ENCODE measurements around the gene DBT.
"Not testable (repeated sequence)": the region's sequence is repeated elsewhere in the genome, so short reads cannot be mapped to it uniquely, and the experiment has no call there.

DBT gene

DNA sequence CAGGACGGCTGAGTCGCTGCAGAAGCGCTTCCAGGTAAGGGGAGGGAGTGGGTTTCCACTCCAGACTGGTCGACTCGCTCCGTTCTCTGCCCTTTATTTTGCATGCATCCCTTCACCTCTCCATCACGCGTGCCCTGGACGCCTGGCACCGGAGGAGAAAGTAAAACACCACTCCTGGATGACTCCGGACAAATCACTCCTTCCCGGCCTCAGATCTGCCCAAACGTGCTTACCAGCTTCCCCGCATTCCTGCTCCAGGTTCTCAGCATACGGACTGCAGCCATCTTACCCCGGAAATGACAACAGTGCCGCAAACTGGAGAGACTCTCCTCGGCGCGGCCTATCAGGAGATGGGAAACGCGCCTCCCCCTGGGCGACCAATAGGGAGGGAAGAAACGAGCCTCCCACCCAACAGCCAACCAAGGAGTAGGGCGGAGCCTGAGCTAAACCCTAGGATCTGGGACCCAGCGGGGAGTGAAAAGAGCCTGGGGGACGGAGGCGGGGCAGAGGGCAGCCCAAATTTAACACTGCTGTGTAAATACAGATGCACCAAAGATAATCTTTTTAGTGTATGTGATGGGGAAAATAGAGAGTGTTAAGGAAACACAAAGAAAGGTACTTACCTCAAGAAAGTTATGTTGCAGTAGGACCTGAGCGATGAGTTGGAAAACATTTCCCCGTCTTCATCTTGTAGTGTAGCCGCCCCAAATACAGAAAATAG is at the start of gene DBT:
Gene DBT, minus strand, starts transcription at position 298 of the 721 bp plus-strand sequence. Its CDS starts 14 bp downstream, at position 284.
- DNase-seq = peak; percentile 87

DNA sequence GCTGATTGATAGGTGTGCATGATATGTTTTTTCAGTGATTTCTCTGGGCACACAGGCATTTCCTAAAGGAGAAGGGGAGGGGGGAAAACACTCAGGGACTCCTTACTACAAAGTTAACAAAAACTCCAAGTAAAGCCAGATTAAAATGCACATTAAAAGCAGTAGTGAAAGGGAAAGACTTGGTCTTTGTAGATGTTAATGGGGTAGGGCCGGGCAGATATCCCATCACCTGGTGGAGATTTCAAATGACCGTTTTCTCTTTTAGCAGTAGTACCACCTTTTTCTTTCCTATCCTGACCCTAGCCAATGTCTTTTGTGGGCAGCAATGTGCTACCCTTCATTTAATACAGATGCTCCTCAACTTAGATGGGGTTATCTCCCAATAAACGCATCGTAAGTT is 48.9 kb upstream of the DBT start:
- no peak for DNase-seq

DNA sequence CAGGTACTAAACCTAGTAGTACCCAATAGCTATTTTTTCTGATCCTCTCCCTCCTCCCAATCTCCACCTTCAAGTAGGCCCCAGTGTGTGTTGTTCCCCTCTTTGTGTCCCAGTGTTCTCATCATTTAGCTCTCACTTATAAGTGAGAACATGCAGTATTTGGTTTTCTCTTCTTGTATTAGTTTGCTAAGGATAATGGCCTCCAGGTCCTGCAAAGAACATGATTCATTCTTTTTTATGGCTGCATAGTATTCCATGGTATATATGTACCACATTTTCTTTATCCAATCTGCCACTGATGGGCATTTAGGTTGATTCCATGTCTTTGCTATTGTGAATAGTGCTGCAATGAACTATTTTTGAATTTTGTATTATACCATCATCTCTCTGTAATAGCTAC is 47.4 kb upstream of the DBT start:
- DNase-seq = not testable (repeated sequence)

DNA sequence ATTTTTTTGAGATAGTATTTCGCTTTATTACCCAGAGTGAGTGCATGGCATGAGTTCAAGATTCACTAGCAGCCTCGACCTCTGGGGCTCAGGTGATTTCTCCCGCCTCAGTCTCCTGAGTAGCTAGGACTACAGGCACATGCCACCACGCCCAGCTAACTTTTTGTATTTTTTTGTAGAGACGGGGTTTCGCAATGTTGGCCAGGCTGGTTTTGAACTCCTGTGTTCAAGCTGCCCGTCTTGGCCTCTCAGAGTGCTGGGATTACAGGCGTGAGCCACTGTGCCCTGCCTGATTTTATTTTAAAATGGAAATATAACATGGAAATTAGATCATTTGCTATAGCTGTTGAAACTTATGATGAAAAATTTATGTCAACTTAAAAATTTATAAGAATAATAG is 46.5 kb upstream of the DBT start:
- no peak for DNase-seq

DNA sequence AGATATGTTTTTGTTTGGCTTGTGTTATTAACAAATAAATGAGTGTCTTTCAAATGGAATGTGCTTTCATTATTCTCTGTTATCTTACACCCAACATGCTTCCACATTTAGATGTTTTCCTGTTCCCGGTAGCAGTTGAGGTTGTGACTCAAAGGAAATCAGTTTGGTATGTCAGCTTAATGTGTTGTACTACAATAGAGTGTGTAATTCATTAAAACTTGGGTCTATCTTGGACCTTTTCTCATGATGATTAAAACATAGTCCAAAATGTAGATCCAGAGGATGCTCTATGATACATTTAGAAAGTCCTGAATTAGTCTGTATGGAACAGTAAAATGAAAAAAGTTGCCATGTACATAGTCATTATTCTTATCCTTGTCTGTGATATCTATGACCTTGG is 43.1 kb upstream of the DBT start:
- no peak for DNase-seq

DNA sequence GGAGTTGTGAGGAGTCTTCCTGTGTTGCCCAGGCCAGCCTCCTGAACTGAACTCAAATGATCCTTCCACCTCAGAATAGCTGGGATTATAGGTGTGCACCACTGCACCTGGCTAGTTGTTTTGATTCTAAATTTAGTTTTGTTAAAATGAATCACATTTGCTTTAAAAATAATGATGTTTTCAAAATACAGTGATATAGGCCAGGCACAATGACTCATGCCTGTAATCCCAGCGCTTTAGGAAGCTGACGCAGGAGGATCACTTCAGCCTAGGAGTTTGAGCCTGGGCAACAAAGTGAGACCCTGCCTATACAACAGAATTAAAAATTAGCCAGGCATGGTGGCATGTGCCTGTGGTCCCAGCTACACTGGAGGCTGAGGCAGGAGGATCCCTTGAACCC is 40.7 kb upstream of the DBT start:
- no peak for DNase-seq

DNA sequence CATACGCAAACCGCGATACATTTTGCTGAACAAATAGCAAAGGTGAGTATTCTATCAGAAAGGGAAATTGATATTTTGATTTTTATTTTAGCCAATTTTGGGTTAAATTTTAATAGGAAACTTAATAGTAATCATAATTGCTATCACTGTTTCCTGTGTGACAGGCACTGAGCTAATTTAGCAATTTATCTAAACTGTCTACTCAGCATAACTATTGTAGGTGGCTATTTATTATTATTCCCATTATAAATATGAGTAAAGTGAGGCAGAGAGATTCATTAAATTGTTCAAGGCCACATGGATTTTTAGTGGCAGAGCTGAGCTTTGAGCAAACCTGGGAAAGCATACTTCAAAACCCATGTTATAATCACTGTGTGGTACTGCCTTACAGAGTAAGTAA is 37.5 kb upstream of the DBT start:
- no peak for DNase-seq

DNA sequence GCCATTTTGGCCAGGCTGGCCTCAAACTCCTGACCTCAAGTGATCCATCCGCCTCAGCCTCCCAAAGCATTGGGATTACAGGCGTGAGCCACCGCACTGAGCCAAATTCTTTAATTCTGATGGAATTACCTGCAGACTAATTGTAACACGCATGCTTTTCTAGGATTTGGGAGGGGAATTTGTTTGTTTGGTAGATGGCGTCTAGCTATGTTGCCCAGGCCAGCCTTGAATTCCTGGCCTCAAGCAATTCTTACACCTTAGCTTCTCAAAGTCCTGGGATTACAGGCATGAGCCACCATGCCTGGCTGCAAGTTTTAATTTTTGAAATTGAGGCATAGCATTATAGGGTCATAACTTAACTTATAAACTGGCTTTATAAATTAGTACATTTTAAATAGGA is 35.0 kb upstream of the DBT start:
- no peak for DNase-seq

DNA sequence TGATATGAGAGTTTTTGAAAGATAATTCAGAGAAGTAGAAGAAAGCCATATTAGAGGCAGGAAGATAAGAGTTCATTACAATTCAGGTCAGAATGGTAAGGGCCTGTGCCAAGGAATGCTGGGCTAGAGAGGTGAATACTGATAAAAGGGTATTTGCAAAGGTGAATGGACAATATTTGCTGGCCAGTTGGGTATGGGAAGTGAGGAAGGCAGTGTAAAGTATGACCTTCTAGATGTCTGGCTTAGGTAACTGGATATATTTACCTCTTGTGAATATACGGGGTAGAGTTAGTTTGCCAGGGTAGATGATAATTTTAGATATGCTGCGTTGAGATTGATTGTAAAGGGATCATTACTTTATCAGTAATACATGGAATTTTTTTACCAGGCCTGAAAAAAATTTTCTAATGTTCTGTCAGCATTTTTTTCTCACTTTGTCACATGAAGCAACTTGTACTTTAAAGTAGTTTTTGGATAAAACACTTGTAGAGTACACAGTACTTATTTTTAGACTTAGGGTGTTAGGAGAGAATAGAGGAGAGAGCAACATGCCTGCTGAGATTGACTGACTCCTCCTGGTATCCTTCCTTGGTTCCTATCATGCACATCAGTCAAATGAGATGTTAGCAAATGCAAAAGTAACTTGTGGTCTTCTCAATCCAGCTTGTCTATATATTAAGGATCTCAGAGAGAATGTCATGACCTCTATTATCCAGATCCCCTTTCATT is 30.5 kb upstream of the DBT start:
- no peak for DNase-seq

DNA sequence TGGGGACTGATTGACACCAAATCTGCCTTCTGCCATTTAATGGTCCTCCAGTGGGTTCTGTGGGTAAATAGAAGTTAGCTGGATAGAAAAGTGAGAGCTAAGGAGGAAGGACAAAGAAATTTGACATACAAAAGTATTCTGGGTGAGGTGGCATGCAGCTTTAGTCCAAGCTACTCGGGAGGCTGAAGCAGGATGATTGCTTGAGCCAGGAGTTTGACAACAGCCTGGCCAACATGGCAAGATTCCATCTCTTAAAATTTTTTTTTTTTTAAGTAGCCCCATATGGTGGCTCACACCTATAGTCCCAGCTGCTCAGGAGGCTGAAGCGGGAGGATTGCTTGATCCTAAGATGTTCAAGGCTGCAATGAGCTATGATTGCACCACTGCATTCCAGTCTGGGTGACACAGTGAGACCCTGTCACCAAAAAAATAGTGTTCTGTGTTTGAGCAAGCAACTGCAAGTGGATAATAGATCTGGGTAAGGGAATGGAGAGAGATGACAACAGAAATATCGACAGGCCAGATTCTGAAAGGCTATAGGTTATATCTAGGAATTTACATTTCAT is 29.8 kb upstream of the DBT start:
- no peak for DNase-seq

DNA sequence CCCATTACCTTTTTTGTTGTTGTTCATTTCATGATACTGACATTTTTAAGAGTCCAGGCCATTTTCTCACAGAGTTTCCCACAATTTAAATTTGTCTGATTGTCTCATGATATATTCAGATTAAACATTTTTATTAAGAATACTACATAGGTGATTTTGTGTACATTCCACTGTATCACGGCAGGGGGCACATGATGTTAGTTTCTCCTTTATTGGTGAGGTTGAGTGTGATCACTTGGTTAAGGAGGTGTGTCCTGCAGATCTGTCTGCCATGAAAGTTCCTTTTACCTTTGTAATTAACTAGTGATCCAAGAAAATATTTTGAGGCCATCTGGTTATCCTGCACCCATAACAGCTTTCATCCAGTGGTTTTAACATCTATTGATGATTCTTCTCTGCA is 28.2 kb upstream of the DBT start:
- DNase-seq = no peak

DNA sequence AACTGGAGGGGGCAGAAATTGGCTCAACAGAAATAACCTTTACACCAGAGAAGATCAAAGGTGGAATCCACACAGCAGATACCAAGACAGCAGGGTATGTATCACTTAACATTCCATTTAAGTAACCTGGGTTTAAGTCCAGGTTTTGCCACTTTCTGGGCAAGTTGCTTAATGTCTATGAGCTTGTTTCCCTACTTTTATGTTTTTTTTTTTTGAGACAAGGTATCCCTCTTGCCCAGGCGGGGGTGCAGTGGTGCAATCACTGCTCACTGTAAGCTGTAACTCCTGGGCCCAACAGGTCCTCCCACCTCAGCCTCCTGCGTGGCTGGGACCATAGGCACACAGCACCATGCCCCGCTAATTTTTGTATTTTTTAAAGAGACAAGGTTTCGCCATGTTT is 18.6 kb upstream of the DBT start:
- no peak for DNase-seq

DNA sequence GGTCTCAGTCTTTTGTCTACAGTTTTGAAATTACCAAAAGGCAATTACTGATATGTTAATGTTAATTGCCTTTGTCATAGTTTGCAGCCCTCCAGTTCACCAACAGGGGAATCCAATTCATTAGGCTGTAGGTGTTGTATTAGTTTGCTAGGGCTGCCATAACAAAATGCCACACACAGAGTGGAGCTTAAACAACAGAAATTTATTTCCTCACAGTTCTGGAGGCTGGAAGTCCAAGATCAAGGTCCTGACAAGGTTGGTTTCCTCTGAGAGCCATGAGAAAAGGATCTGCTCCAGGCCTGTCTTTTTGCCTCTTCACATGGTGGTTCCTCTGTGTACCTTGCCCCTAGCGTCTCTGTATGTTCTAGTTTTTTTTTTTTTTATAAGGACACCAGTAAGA is 17.6 kb upstream of the DBT start:
- no peak for DNase-seq

DNA sequence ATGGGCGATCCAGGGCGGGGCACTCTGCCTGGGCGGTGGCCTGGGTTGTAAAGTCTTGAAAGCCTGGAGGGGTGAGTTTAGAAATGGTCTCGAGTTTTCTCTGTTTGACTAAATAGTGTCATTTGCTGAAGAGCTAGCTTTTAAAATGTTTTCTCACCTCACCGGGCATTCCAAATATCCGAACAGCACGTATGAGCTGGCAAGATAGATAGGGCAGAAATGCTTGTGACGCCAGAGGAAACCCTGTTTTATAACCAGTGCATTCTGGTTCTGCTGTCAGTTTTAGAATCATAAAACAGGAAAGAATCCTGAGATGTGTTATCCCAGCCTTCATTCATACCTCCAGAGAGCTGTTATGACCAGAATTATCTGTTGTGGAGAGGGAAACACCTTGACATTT is 17.1 kb upstream of the DBT start:
- DNase-seq = no peak

DNA sequence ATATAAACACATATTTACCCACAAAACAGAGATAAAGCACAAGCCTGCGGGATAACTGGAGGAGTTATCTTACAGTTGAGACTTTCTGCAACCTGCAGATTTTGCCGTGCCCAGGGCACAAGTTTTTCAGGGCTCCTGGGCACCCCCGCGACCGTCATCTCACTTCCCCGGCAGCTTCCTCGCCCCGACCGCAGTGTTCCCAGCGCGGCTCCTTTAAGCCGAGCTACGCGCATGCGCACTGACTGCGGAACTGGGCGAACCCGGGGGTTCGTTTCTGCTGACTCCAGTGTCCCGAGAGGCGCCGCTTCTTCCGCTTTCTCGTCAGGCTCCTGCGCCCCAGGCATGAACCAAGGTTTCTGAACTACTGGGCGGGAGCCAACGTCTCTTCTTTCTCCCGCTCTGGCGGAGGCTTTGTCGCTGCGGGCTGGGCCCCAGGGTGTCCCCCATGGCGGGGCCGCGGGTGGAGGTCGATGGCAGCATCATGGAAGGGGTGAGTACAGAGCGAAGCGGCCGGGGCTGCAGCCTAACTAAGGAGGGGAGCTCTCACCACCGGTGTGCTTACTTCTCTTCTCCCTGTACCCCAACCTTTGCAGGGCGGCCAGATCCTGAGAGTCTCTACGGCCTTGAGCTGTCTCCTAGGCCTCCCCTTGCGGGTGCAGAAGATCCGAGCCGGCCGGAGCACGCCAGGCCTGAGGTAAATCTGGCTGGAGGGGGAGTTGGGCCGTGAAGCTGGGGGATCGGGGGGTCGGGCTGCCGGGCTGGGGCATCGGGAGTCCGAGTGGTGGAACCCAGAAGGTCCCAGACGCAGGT is 16.5 kb upstream of the DBT start, which contains the start of gene RTCA:
Gene RTCA, plus strand, starts transcription at position 286 of the 810 bp plus-strand sequence. Its CDS starts 160 bp downstream, at position 446.
- peak; percentile 96 for DNase-seq

DNA sequence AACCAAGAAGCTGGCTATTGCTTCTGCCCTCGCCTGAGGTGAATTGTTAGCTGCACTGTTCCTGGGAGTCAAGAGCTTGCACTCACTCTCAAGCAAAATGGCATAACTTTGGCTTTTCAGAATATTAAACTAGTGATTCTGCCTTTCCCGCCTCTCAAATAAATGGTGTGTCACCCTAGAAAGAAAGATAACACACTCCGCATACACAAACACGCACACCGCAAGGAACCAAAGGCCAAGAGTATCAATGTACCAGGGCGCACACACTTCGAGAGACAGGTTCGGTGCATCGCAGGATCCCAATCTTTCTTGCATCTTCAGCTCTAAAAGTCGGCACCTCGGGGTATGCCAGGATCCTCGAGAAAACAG is 15.9 kb upstream of the DBT start:
- no peak for DNase-seq

DNA sequence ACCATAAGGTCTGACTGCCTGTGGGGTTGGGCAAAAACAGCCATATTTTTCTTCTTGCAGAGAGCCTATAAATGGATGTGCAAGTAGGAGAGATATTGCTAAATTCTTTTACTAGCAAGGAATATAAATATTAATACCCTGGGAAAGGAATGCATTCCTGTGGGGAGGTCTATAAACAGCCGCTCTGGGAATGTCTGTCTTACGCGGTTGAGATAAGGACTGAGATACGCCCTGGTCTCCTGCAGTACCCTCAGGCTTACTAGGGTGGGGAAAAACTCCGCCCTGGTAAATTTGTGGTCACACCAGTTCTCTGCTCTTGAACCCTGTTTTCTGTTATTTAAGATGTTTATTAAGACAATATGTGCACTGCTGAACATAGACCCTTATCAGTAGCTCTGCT is 14.4 kb upstream of the DBT start:
- not testable (repeated sequence) for DNase-seq

DNA sequence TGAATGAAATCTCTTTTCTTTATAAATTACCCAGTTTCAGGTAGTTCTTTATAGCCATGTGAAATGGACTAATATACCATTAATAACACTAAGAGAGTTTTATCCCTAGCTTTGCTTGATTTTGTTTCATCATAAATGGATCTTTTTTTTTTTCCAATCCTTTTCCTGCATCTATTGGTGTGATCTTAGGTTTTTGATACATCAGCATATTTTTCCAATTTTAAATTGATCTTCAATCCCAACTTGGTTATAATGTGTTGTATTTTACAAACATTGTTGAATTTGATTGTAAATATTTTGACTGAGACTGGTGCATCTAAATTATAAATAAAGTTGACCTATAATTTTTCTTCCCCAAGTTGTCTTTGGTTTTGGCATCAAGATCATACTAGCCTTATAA is 12.1 kb upstream of the DBT start:
- no peak for DNase-seq

DNA sequence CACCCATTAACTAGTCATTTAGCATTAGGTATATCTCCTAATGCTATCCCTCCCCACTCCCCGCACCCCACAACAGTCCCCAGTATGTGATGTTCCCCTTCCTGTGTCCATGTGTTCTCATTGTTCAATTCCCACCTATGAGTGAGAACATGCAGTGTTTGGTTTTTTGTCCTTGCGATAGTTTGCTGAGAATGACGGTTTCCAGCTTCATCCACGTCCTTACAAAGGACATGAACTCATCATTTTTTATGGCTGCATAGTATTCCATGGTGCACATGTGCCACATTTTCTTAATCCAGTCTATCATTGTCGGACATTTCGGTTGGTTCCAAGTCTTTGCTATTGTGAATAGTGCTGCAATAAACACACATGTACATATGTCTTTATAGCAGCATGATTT is 8.8 kb upstream of the DBT start:
- DNase-seq = not testable (repeated sequence)

DNA sequence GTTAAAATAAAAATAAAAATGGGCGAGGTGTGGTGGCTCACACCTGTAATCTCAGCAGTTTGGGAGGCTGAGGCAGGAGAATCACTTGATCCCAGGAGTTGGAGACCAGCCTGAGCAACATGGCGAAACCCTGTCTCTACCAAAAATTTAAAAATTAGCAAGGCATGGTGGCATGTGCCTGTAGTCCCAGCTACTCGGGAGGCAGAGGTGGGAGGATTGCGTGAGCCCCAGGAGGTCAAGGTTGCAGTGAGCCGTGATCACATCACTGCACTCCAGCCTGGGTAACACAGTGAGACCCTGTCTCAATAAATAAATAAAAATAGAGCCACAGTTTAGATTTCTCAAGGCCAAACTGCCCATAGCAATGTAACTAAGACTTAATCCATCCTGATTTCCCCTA is 6.6 kb upstream of the DBT start:
- DNase-seq = not testable (repeated sequence)

DNA sequence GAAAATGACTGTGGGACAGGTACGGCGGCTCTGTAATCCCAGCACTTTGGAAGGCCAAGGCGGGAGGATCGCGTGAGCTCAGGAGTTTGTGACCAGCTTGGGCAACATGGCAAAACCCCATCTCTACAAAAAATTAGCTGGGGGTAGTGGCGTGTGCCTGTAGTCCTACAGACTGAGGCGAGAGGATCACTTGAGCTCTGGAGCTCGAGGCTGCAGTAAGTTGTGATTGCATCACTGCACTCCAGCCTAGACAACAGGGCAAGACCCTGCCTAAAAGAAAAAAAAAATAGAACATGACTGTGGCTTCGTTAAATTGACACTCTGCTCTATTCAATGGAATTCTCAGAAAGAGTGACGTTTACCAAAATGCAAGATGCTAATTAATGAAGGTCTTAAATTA is 3.9 kb upstream of the DBT start:
- DNase-seq = no peak

DNA sequence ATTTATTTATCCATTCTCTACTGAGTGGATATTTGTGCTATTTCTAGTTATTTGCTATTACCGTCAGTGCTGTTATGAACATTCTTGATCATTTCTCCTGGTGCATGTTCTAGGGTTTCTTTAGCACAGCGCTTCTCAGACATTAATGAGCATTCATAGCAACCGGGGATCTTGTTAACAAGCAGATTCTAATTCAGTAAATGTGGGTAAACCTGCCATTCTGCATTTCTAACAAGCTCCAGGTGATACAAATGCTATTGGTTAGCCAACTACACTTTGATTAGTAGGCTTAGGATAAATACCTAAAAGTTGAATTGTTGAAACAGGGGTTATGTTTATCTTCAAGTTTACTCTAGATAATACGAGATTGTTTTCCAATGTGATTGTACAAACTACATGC is 3.3 kb upstream of the DBT start:
- no peak for DNase-seq

DNA sequence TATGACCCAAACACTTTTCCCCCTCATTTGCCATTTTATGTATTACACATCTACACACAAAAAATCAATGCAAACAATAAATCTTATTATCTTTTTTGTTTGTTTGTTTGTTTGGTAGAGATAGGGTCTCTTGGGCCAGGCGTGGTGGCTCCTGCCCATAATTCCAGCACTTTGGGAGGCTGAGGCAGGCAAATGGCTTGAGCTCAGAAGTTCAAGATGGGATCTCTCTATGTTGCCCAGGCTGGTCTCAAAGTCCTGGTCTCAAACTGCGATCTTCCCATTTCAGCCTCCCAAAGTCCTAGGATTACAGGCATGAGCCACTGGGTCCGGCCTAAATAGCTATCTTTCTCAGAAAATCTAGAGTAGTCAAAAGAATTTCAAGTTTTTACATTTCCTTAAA is 1.2 kb upstream of the DBT start:
- DNase-seq = no peak

DNA sequence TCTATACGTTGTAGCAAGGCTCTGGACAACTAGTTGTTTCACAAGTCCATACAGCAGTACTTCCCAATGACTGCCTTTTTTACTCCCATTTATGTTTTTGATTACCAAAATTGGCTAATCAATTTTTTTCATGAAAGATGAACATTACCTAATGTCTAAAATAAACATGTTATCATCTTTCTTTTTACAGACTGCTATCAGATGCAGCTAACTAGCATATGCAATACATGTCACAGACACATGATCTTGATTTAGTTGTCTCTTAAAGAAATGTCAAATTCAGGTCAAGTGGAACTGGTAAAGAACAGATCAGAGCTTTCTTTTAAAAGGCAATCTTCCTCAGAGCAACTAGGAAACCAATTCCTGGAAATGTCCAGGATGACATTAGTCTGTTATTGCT is 630 bp upstream of the DBT start:
- DNase-seq = no peak

Measured in stimulated activated CD4-positive, alpha-beta T cell treated with anti-CD3 and anti-CD28 coated beads, Interleukin-4, amount 100 ng/mL, for 1 hour (primary cell).